ENCODE results near the gene SH3BGRL. TPM values are rescaled to one million over a fixed set of nuclear protein-coding genes. Genes with fewer than 3 reads are reported as not detected.
"Not testable (repeated sequence)": the region's sequence is repeated elsewhere in the genome, so short reads cannot be mapped to it uniquely, and the experiment has no call there.

Gene SH3BGRL
- total and polyA plus RNA-seq, 3 donors from 2014 or later = 95.3 to 158 (median 107) TPM

DNA sequence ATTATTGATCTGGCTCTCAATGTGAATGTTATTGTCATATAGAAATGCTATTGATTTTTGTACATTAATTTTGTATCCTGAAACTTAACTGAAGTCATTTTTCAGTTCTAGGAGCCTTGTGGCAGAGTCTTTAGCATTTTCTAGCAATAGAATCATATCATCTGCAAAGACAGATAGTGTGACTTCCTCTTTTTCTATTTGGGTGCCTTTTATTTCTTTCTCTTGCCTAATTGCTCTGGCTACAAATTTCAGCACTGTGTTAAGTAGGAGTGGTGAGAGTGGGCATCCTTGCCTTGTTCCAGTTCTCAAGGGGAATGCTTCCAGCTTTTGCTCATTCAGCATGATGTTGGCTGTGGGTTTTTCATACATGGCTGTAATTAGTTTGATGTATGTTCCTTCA lies 102.7 kb downstream of the SH3BGRL start:
- H3K36me3 ChIP-seq (ENCODE audit: low read depth, missing control alignments) = no peaks in the 10 kb centered on the region
- intact Hi-C loops (cut with DNase I; ENCODE audit: low total_unique reads) = no loop called here
- TF ChIP-seq POLR2A (IDR thresholded peaks at IDR 0.05) (no peak), CTCF (IDR thresholded peaks at IDR 0.05) (no peak)
- no peak overlapping the region for H3K4me3 ChIP-seq
- DNase-seq = no peak
- H3K4me1 ChIP-seq = no peaks in the 10 kb centered on the region
- H3K27ac ChIP-seq = no peak overlapping the region
- H3K9me3 ChIP-seq = no peaks in the 10 kb centered on the region
- H3K27me3 ChIP-seq = no peaks in the 10 kb centered on the region

- DNase-seq = no peak
- intact Hi-C loops (cut with DNase I; ENCODE audit: low total_unique reads) = no loop called here
- Histone ChIP-seq H3K27me3 (no peaks in the 10 kb centered on the region), H3K4me1 (no peaks in the 10 kb centered on the region), H3K36me3 (ENCODE audit: low read depth, missing control alignments) (no peaks in the 10 kb centered on the region), H3K9me3 (no peaks in the 10 kb centered on the region), H3K4me3 (no peak overlapping the region), H3K27ac (no peak overlapping the region)
- TF ChIP-seq CTCF (IDR thresholded peaks at IDR 0.05) (no peak), POLR2A (IDR thresholded peaks at IDR 0.05) (no peak)
- WGBS, 2 donors = 91 to 100% methylated on average over 1 of the region's 1 CpG
Observed at GRCh38 chrX:81305240-81305639, 103.3 kb downstream of the SH3BGRL start.

- Histone ChIP-seq H3K27me3 (no peaks in the 10 kb centered on the region), H3K9me3 (no peaks in the 10 kb centered on the region), H3K4me1 (no peaks in the 10 kb centered on the region), H3K4me3 (no peak overlapping the region), H3K36me3 (ENCODE audit: low read depth, missing control alignments) (no peaks in the 10 kb centered on the region), H3K27ac (no peak overlapping the region)
- TF ChIP-seq CTCF (IDR thresholded peaks at IDR 0.05) = no peak
- TF ChIP-seq POLR2A (IDR thresholded peaks at IDR 0.05) = no peak
- DNase-seq = no peak
- intact Hi-C loops (cut with DNase I; ENCODE audit: low total_unique reads) = no loop called here
- WGBS, 2 donors = 82 to 90% methylated on average over 2 to 5 of the region's 7 CpGs
Observed at GRCh38 chrX:81308086-81308829, 106.4 kb downstream of the SH3BGRL start.

- 65 to 79% methylated on average over 3 to 5 of the region's 5 CpGs for WGBS, 2 donors
- Histone ChIP-seq H3K4me1 (no peaks in the 10 kb centered on the region), H3K27me3 (no peaks in the 10 kb centered on the region), H3K9me3 (no peaks in the 10 kb centered on the region), H3K27ac (no peak overlapping the region), H3K36me3 (ENCODE audit: low read depth, missing control alignments) (no peaks in the 10 kb centered on the region), H3K4me3 (no peak overlapping the region)
- TF ChIP-seq POLR2A (IDR thresholded peaks at IDR 0.05) = no peak
- no peak for TF ChIP-seq CTCF (IDR thresholded peaks at IDR 0.05)
- no peak for DNase-seq
- intact Hi-C loops (cut with DNase I; ENCODE audit: low total_unique reads) = no loop called here
Observed at GRCh38 chrX:81316163-81316562, 114.3 kb downstream of the SH3BGRL start.

- H3K27me3 ChIP-seq; H3K27ac ChIP-seq; DNase-seq; H3K36me3 ChIP-seq (ENCODE audit: low read depth, missing control alignments); intact Hi-C loops (cut with DNase I; ENCODE audit: low total_unique reads); H3K9me3 ChIP-seq; H3K4me3 ChIP-seq; H3K4me1 ChIP-seq: not testable (repeated sequence)
- 63 to 89% methylated on average over 1 of the region's 1 CpG for WGBS, 2 donors
Observed at GRCh38 chrX:81331653-81332052, 129.8 kb downstream of the SH3BGRL start.

All from testis (tissue), 3 donors.